HepG2 (cell line): Measurements from ENCODE around the gene TMBIM6. TPM values are rescaled to one million over a fixed set of nuclear protein-coding genes. Genes with fewer than 3 reads are reported as not detected.

ENCODE experiments used
- ATAC-seq: fragments of 200-7000 bp; cut with Tn5 transposase; 3 replicates; pipeline ENCODE4 v1.9.1; 2020; ENCODE audit warnings: mild to moderate bottlenecking, moderate library complexity
- BruUV-seq: library from RNA; stranded (reverse); fragments of 400-500 nt; replicated peaks from 2 replicates; lab custom pipeline; 2021; lab: Mats Ljungman, UMichigan
- CTCF ChIA-PET: fragments of 300-600 bp; formaldehyde crosslinking; extraction: SDS; loops from one replicate; lab custom pipeline; 2021; ENCODE audit warnings: low total read pairs, inconsistent platforms, low intra/inter-chr PET ratio; lab: Yijun Ruan, JAX
- POLR2A ChIA-PET: fragments of 350-600 bp; sonication (Branson Sonifier 250); formaldehyde crosslinking; loops from one replicate; lab custom pipeline; 2020; ENCODE audit warnings: antibody characterized with exemption, inconsistent platforms; lab: Yijun Ruan, JAX
- DNase-seq: peaks from one replicate; pipeline ENCODE4 v3.0.0-alpha.2; 2015; ENCODE audit warnings: low spot score
- FAIRE-seq: peaks from 3 replicates; lab custom pipeline; 2011; peaks lifted over from hg19 to GRCh38; lab: Jason Lieb, UNC
- H2AFZ ChIP-seq: one replicate; pipeline ENCODE4 v1.6.1; 2011; ENCODE audit warnings: low read length, inconsistent platforms
- H3K27ac ChIP-seq: fragments of 300-600 bp; 3 replicates; pipeline ENCODE4 v1.8.0; 2011; ENCODE audit warnings: mixed run types, mild to moderate bottlenecking, mixed read lengths, low read length, inconsistent platforms; ENCODE audit not compliant: insufficient read depth; ENCODE audit errors: extremely low read length
- H3K27me3 ChIP-seq, 2 experiments: fragments of 200-600 bp in 1 of 2; 2 replicates in 1 of 2; 3 replicates in 1 of 2; pipeline versions ENCODE4 v1.6.0 to v1.8.0; 2011; ENCODE audit warnings: low read length in 2 of 2, mild to moderate bottlenecking in 2 of 2, moderate library complexity in 2 of 2, inconsistent platforms in 1 of 2; ENCODE audit not compliant: insufficient read depth in 2 of 2, control insufficient read depth in 1 of 2
- H3K36me3 ChIP-seq, 2 experiments: fragments of 200-600 bp in 1 of 2; replicated peaks in 1 of 2; 2 replicates in 1 of 2; 3 replicates in 1 of 2; pipeline versions ENCODE4 v1.5.1 to v1.8.0; 2011; ENCODE audit warnings: low read length in 2 of 2, inconsistent platforms in 1 of 2; ENCODE audit not compliant: insufficient read depth in 2 of 2, control insufficient read depth in 1 of 2
- H3K4me1 ChIP-seq: 2 replicates; pipeline ENCODE4 v1.5.1; 2012; ENCODE audit warnings: low read length, inconsistent platforms; ENCODE audit not compliant: insufficient read depth
- H3K4me2 ChIP-seq: 2 replicates; pipeline ENCODE4 v1.6.0; 2011; ENCODE audit warnings: low read depth, low read length, inconsistent platforms
- H3K4me3 ChIP-seq, 3 experiments: fragments of 200-600 bp in 1 of 3; sonication (generic), shearing (Covaris generic) in 1 of 3; replicated peaks in 1 of 3; 2 replicates each; pipeline ENCODE4 v1.5.1; 2011 to 2016; ENCODE audit warnings: low read length in 3 of 3, inconsistent platforms in 2 of 3, low read depth in 2 of 3, mild to moderate bottlenecking in 2 of 3, control low read depth in 1 of 3, mixed read lengths in 1 of 3; ENCODE audit not compliant: insufficient read depth in 1 of 3
- H3K79me2 ChIP-seq: one replicate; pipeline ENCODE4 v1.6.1; 2011; ENCODE audit warnings: low read length, inconsistent platforms; ENCODE audit not compliant: insufficient read depth
- H3K9ac ChIP-seq: 2 replicates; pipeline ENCODE4 v1.6.0; 2011; ENCODE audit warnings: mild to moderate bottlenecking, low read depth, low read length, inconsistent platforms; ENCODE audit not compliant: insufficient read depth
- H3K9me3 ChIP-seq: 2 replicates; pipeline ENCODE4 v1.5.1; 2012; ENCODE audit warnings: mild to moderate bottlenecking, low read length
- H4K20me1 ChIP-seq: 2 replicates; pipeline ENCODE4 v1.6.0; 2011; ENCODE audit warnings: inconsistent platforms, mild to moderate bottlenecking, low read length, moderate library complexity; ENCODE audit not compliant: insufficient read depth
- CHCHD3 ChIP-seq: sonication (generic); formaldehyde crosslinking; IDR thresholded peaks from 2 replicates; pipeline ENCODE4 v1.8.0; 2022; ENCODE audit warnings: mild to moderate bottlenecking, missing genetic modification reagents, moderate library complexity
- FOXC1 ChIP-seq: sonication (generic); formaldehyde crosslinking; IDR thresholded peaks from 2 replicates; pipeline ENCODE4 v1.8.0; 2022; ENCODE audit warnings: mild to moderate bottlenecking, missing genetic modification reagents, borderline replicate concordance
- HDAC2 ChIP-seq: sonication (generic); formaldehyde crosslinking; IDR thresholded peaks from 2 replicates; pipeline ENCODE4 v1.4.0; 2020; ENCODE audit warnings: missing genetic modification reagents
- KLF16 ChIP-seq, 2 experiments: sonication (generic) in 1 of 2; formaldehyde crosslinking in 1 of 2; IDR thresholded peaks; 2 replicates each; pipeline versions ENCODE4 v1.6.1 to v1.8.0; 2016 to 2023; ENCODE audit warnings: missing genetic modification reagents in 2 of 2, missing compliant biosample characterization in 1 of 2
- MEF2D ChIP-seq: sonication (generic); formaldehyde crosslinking; IDR thresholded peaks from 2 replicates; pipeline ENCODE4 v1.5.1; 2020; ENCODE audit warnings: mild to moderate bottlenecking, missing genetic modification reagents
- MEIS2 ChIP-seq: sonication (generic); formaldehyde crosslinking; IDR thresholded peaks from 2 replicates; pipeline ENCODE4 v1.9.0; 2021; ENCODE audit warnings: mild to moderate bottlenecking, missing genetic modification reagents
- NBN ChIP-seq: fragments of 450-650 bp; conservative IDR thresholded peaks from 2 replicates; pipeline ENCODE4 v1.6.1; 2017
- THAP11 ChIP-seq: IDR thresholded peaks from 2 replicates; pipeline ENCODE4 v1.6.1; 2016; ENCODE audit warnings: missing biosample characterization, missing genetic modification reagents
- ZNF253 ChIP-seq: sonication (generic); formaldehyde crosslinking; IDR thresholded peaks from 2 replicates; pipeline ENCODE4 v1.8.0; 2022; ENCODE audit warnings: mild to moderate bottlenecking, missing genetic modification reagents, borderline replicate concordance
- ZNF589 ChIP-seq: sonication (generic); formaldehyde crosslinking; conservative IDR thresholded peaks from 2 replicates; pipeline ENCODE4 v1.8.0; 2022; ENCODE audit warnings: mild to moderate bottlenecking, moderate library complexity, missing genetic modification reagents
- WGBS: methylation state at CpG from one replicate; pipeline ENCODE4 v1.1.6; 2017; ENCODE audit warnings: low lambda C conversion rate; 5-methylcytosine and 5-hydroxymethylcytosine counted together
- in situ Hi-C: cut with HindIII; loops from 2 replicates; pipeline ENCODE4 v1.10.0; 2017; ENCODE audit warnings: low pct_unique_long_range_greater_than_20kb; ENCODE audit not compliant: extremely low pct_ligation_motif_present
- intact Hi-C: fragments of 100-400 bp; cut with micrococcal nuclease; formaldehyde crosslinking; loops from one replicate; pipeline ENCODE4 v1.10.0; 2022; ENCODE audit not compliant: unreplicated experiment
- polyA plus RNA-seq, 8 experiments: library from polyadenylated mRNA; depleted of rRNA in 3 of 8; stranded (reverse) in 7 of 8; unstranded in 1 of 8; fragments of >200 nt; fragmentation: Illumina TruSeq in 4 of 8; extraction: Trizol in 4 of 8; gene quantifications; 2 replicates each; pipeline versions ENCODE4 v1.2.1 to v1.2.3, GENCODE V29; 2011 to 2016; ENCODE audit warnings: low read depth in 4 of 8, missing spikeins in 1 of 8, mixed read lengths in 1 of 8; ENCODE audit not compliant: insufficient read depth in 1 of 8
- total RNA-seq, 5 experiments: library from RNA; depleted of rRNA; stranded (reverse); fragments of >200 nt; fragmentation: Illumina TruSeq; extraction: Trizol; gene quantifications; 2 replicates each; pipeline ENCODE4 v1.2.3, GENCODE V29; 2016; ENCODE audit warnings: low read depth in 1 of 5
- TF ChIP-seq, protein P1 (sequence below): sonication (generic); formaldehyde crosslinking; conservative IDR thresholded peaks from 2 replicates; pipeline ENCODE4 v1.4.0; 2020; ENCODE audit warnings: missing genetic modification reagents
- TF ChIP-seq, protein P2 (sequence below): sonication (generic); formaldehyde crosslinking; IDR thresholded peaks from 2 replicates; pipeline ENCODE4 v1.5.0; 2020; ENCODE audit warnings: mild to moderate bottlenecking, missing genetic modification reagents, borderline replicate concordance

The TMBIM6 gene
- total and polyA plus RNA-seq, 2 of the 13 experiments (the other 11 are each of a cell fraction or from before 2014, with no cell fraction given) = 412 to 468 TPM

DNA sequence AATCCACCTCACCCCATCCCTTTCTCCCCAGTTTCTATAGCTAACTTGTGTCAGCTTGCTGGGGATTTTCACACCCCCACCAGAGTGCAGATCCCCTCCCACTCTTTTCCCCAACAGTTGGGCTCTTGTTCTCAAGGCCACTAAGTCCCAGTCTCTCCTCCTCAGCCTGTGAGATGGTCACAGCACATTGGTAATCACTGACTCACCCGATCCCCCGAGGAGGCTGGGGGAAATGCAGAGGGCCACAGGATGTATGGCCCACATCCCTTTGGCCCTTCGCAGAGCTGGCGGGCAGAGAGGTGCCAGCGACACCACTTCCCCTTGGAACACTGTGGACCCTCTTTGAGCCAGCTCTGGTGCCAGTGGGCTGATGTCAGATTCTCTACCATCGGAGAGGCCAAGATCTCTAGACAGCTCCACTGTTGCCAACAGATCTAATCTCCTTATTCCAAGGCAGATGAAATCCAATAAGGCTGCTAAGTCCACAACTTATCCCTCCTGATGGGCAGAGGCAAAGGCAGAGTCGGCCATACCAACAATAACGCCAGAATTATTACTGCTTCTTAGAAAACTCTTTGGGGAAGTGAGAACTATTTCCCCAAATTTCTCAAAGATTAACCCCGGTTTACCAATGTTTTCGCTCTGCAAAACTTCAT, 35.8 kb upstream of the TMBIM6 start:
- Histone ChIP-seq H3K4me1 (peaks cover 14% of the 10 kb centered on the region; the same call in 1 of the 2 replicates), H3K4me3 (no peak overlapping the region), H3K36me3 (no peaks in the 10 kb centered on the region), H3K4me2 (no peak overlapping the region)
- DNase-seq = peak; percentile 10
- no peak for FAIRE-seq
- TSS peak; percentile 65 for BruUV-seq
- TF ChIP-seq CHCHD3 (CRISPR knock-in tag) = no peak
- no peak for TF ChIP-seq FOXC1
- TF ChIP-seq MEIS2 = no peak
- no peak for TF ChIP-seq ZNF589 (CRISPR knock-in tag)
- TF ChIP-seq, protein P1, sequence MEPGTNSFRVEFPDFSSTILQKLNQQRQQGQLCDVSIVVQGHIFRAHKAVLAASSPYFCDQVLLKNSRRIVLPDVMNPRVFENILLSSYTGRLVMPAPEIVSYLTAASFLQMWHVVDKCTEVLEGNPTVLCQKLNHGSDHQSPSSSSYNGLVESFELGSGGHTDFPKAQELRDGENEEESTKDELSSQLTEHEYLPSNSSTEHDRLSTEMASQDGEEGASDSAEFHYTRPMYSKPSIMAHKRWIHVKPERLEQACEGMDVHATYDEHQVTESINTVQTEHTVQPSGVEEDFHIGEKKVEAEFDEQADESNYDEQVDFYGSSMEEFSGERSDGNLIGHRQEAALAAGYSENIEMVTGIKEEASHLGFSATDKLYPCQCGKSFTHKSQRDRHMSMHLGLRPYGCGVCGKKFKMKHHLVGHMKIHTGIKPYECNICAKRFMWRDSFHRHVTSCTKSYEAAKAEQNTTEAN (CRISPR knock-in tag) = no peak
- TF ChIP-seq THAP11 (CRISPR knock-in tag) = no peak
- TF ChIP-seq MEF2D (CRISPR knock-in tag) = no peak
- no peak for TF ChIP-seq NBN
- TF ChIP-seq KLF16 (CRISPR knock-in tag; IDR thresholded peaks at IDR 0.05) = no peak
- TF ChIP-seq ZNF253 (CRISPR knock-in tag) = no peak
- TF ChIP-seq, protein P2, sequence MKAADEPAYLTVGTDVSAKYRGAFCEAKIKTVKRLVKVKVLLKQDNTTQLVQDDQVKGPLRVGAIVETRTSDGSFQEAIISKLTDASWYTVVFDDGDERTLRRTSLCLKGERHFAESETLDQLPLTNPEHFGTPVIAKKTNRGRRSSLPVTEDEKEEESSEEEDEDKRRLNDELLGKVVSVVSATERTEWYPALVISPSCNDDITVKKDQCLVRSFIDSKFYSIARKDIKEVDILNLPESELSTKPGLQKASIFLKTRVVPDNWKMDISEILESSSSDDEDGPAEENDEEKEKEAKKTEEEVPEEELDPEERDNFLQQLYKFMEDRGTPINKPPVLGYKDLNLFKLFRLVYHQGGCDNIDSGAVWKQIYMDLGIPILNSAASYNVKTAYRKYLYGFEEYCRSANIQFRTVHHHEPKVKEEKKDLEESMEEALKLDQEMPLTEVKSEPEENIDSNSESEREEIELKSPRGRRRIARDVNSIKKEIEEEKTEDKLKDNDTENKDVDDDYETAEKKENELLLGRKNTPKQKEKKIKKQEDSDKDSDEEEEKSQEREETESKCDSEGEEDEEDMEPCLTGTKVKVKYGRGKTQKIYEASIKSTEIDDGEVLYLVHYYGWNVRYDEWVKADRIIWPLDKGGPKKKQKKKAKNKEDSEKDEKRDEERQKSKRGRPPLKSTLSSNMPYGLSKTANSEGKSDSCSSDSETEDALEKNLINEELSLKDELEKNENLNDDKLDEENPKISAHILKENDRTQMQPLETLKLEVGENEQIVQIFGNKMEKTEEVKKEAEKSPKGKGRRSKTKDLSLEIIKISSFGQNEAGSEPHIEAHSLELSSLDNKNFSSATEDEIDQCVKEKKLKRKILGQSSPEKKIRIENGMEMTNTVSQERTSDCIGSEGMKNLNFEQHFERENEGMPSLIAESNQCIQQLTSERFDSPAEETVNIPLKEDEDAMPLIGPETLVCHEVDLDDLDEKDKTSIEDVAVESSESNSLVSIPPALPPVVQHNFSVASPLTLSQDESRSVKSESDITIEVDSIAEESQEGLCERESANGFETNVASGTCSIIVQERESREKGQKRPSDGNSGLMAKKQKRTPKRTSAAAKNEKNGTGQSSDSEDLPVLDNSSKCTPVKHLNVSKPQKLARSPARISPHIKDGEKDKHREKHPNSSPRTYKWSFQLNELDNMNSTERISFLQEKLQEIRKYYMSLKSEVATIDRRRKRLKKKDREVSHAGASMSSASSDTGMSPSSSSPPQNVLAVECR (CRISPR knock-in tag) = no peak
- no peak for TF ChIP-seq HDAC2 (CRISPR knock-in tag)
- TF ChIP-seq, all 625 proteins: peak for 0
- ChIA-PET CTCF (no interaction called here), POLR2A (interaction anchor here (1.6 to 2.4 kb wide), 2 partner anchors 32 to 35 kb away, joined by 4 to 10 read pairs; partner anchors contain the start of gene TMBIM6)
- Histone ChIP-seq H3K27ac (no peak overlapping the region), H3K9ac (no peak overlapping the region), H3K9me3 (no peaks in the 10 kb centered on the region), H2AFZ (no peak overlapping the region), H3K79me2 (no peaks in the 10 kb centered on the region), H3K27me3 (peaks cover 0 to 8% of the 10 kb centered on the region in 2 experiments; a peak in 1 of 5 replicates), H4K20me1 (no peaks in the 10 kb centered on the region)
- in situ Hi-C loops (loop anchor here (5.0 kb wide), 1 partner anchor 63 kb away; no protein-coding TSS in a partner anchor), intact Hi-C loops (no loop called here)
- WGBS = 65% methylated on average over 6 of the region's 10 CpGs
- ATAC-seq = no peak
